Uterus (tissue), 2 donors: ENCODE data around the gene OR2L8.

ENCODE experiments used
- POLR2A ChIP-seq, 2 donors: fragments of 450-650 bp; IDR thresholded peaks; one replicate each; pipeline ENCODE4 v1.6.1; 2016; ENCODE audit warnings: antibody characterized with exemption in 2 of 2, mild to moderate bottlenecking in 1 of 2, moderate library complexity in 1 of 2
- TF ChIP-seq, protein P1 (sequence below), 4 experiments: fragments of 200-600 bp in 2 of 4; fragments of 450-650 bp in 2 of 4; sonication (generic) in 2 of 4; IDR thresholded peaks; one replicate each; pipeline ENCODE4 v1.5.1; 2016 to 2019; ENCODE audit warnings: antibody characterized with exemption in 4 of 4, mild to moderate bottlenecking in 2 of 4, moderate library complexity in 1 of 4

DNA sequence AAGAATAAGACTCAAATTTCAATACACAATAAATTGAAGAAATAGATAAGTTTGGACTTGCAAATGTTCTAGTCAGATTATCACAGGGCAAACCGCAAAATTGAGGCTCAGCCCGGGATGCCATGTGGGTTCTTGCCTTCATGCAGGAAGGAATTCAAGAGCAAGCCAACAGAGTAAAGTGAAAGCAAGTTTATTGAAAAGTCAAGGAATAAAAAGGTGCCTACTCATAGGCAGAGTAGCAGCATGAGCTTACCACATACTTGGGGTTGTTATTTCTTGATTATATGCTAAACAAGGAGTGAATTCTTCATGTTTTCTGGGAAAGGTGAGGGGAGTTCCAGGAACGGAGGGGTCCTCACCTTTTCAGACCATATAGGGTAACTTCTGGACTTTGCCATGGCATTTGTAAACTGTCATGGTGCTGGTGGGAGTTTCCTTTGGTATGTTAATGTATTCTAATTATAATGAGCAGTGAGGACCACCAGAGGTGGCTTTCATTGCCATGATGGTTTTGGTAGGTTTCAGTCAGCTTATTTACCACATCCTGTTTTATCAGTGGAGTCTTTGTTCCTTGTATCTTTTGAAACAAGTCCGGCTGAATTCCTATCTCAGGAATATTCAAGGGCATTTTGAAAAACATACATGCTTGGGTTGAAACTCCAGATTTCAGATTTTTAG is 14.4 kb downstream of the OR2L8 start:
- TF ChIP-seq, protein P1, sequence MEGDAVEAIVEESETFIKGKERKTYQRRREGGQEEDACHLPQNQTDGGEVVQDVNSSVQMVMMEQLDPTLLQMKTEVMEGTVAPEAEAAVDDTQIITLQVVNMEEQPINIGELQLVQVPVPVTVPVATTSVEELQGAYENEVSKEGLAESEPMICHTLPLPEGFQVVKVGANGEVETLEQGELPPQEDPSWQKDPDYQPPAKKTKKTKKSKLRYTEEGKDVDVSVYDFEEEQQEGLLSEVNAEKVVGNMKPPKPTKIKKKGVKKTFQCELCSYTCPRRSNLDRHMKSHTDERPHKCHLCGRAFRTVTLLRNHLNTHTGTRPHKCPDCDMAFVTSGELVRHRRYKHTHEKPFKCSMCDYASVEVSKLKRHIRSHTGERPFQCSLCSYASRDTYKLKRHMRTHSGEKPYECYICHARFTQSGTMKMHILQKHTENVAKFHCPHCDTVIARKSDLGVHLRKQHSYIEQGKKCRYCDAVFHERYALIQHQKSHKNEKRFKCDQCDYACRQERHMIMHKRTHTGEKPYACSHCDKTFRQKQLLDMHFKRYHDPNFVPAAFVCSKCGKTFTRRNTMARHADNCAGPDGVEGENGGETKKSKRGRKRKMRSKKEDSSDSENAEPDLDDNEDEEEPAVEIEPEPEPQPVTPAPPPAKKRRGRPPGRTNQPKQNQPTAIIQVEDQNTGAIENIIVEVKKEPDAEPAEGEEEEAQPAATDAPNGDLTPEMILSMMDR (IDR thresholded peaks at IDR 0.05) = no peak
- no peak for TF ChIP-seq POLR2A (IDR thresholded peaks at IDR 0.05)
